ENCODE data around the gene CACNG3.
"Not testable (repeated sequence)": the region's sequence is repeated elsewhere in the genome, so short reads cannot be mapped to it uniquely, and the experiment has no call there.

Gene CACNG3

DNA sequence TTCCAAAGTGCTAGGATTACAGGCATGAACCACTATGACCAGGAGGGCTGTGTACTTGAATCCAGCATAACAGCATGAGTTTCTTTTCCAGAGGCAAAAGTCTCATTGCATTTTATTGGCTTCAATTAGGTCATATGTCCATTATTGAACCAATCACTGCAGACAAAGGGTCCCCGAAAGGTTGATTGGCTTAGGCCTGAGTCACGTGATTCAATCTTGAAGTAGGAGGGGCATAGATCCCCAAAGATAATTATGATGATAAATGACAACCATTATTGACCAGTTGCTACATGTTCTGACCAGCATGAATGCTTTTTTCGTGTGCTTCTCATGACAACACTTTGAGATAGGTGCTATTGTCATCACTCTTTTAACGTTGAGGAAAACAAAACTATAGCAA is 25.3 kb downstream of the CACNG3 start:
- no peak for DNase-seq

- no peak for DNase-seq
Measured at GRCh38 chr16:24282141-24282540, 26.0 kb downstream of the CACNG3 start.

DNA sequence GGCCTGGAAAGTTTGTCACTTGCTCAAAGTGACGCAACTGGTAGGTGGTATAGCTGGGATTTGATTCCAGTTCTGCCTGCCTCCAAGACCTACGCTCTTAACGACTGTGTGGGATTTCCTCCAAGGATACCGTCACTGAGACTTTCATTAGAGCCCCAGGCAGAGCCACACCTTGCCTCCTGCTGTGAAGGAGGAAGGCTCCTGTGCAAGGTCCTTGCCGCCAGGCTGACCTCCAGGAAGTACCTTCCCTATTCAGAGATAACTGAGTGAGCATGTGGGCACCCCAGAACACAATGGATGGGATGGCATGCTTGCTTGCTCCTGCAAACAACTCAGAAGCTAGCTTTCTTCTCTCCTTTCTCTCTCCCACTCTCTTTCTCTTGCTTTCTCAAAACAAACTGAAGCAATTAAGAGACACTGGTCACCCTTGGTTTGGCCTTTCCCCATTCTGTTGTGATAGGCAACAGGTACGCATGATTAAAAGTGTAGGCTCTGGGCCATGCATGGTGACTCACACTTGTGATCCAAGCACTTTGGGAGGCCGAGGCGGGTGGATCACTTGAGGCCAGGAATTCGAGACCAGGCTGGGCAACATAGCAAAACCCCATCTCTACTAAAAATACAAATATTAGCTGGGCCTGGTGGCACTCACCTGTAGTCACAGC is 30.7 kb downstream of the CACNG3 start:
- DNase-seq = no peak

DNA sequence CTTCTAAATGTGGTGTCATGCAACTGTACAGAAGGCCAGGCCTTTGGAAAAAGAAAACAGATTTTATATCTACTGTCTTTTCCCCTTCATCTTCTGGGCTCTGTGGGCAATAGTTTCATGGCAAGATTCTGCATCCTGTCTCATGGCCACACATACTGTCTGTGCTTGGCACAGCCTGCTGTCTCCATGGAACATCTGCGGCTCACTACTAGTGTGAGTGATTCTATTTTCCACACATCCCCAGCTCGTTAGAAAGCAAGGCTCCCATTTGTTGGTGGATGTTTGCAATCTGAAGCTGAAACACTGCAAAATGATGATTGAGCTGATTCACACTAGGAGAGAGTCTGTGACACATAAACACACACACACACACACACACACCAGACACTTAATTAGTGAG is 32.4 kb downstream of the CACNG3 start:
- DNase-seq = no peak

- DNase-seq = no peak
Measured at GRCh38 chr16:24289166-24289700, 33.1 kb downstream of the CACNG3 start.

DNA sequence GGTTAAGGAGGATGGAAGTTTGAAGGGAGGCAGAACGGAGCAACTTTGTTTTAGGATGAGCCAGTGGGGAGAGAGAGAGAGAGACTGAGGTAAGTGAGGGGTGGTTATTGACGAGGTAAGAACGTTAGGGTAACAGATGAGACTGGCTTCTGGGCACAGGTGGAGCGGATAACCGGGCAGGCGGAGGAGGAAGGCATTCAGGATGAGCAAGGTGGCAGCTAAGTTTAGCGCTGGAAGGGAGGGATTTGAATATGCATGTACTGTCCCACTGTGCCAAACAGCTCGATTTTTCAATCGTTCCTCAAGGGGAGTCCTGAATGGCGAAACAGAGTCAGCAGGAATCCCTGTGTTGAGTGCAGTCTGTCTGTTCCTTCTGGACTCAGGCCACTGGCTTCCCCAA is 35.8 kb downstream of the CACNG3 start:
- no peak for DNase-seq

DNA sequence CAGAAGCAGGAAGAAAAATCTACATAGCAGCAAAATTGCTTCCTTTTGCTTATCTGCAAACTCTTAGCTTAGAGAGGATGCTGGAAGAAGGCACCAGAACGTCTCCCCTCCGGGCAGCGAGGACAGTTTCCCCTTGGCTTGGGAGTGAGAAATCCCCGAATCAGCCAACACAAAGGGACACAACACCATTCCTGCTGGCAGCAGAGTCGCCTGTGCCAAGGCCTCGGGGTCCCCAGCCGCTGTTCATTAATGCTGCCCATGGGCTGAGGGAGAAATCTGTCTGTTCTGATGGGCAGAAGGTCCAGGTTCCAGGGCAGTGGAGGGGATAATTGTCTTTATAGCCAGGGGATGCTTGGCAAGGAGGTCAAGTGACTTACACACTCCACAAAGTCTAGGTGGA is 38.0 kb downstream of the CACNG3 start:
- no peak for DNase-seq

GRCh38 chr16:24297375-24297774 is 41.2 kb downstream of the CACNG3 start:
- no peak for DNase-seq

DNA sequence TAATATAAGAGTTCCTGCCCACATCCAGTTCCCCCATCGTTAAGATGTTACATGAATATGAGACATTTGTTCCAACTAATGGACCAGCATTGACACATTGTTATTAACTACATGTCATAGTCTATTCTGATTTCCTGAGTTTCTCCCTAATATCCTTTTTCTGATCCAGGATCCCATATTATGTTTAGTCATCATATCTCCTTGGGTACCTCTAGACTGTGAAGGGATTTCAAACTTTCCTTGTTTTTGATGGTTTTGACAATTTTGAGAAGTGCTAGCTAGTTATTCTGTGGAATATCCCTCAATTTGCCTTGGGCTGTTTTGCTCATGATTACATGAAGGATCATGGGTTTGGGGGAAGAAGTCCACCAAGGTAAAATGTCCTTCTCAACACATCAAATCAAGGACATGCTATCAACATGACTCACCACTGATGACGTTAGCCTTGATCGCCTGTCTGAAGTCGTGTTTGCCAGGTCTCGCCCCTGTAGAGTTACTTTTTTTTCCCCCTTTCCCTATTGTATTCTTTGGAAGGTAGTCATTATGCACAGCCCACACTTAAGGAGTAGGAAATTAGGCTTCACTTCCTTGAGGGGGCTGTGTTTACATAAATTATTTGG is 42.5 kb downstream of the CACNG3 start:
- DNase-seq = no peak

DNA sequence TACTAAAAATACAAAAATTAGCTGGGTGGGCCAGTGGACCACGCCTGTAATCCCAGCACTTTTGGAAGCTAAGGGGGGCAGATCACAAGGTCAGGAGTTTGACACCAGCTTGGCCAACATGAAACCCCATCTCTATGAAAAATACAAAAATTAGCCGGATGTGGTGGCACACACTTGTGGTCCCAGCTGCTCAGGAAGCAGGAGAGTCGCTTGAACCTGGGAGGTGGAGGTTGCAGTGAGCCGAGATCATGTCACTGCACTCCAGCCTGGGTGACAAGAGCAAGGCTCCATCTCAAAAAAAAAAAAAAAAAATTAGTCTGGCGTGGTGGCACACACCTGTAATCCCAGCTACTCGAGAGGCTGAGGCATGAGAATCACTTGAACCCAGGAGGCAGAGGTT is 44.6 kb downstream of the CACNG3 start:
- not testable (repeated sequence) for DNase-seq

DNA sequence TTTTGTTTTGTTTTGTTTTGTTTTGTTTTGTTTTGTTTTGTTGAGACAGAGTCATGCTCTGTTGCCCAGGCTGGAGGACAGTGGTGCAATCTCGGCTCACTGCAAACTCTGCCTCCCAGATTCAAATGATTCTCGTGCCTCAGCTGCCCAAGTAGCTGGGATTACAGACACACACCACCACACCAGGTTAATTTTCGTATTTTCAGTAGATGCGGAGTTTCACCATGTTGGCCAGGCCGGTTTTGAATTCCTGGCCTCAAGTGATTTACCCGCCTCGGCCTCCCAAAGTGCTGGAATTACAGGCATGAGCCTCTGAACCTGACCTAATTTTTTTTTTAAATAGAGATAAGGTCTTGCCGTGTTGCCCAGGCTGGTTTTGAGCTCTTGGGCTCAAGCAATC is 46.5 kb downstream of the CACNG3 start:
- no peak for DNase-seq

DNA sequence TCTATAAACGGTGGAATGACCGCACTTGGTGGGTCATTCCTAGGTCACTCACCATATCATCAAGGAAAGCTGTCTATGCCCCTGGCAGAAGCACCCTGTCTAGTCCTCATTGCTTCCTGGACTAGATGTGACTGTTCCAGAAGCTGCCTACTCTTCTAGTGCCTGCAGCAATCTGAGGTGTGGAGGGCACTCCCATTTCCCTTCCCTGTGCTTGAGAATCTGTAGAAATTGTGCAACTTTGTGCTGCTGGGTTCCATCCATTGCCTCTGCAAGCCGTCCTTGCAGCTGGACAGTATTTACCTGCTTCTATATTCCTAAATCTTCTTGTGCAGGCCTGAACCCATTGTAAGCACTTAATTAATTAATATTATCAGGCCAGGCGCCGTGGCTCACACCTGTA is 52.1 kb downstream of the CACNG3 start:
- no peak for DNase-seq

GRCh38 chr16:24309258-24310142 is 53.4 kb downstream of the CACNG3 start:
- DNase-seq = no peak

- DNase-seq = no peak
Measured at GRCh38 chr16:24315343-24315742, 59.2 kb downstream of the CACNG3 start.

DNA sequence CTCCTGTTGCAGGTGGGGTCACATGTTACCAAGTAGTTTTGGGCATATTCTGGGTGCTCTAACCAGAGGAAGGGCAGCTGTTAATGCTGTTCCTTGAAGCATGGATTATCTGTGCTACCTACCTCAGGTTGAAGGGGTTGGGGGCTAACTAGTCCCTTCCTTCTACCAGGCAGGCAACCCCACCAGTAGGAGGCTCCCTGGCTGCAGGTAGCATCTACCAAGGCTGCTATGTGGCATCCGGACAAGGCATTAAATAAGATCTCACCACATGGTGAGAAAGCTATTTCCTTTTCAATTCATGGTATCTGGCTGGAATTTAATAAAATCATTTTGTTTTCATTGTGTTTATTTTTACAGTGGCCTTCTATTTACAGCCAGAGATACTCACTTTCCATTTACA is 62.5 kb downstream of the CACNG3 start:
- DNase-seq = no peak

DNA sequence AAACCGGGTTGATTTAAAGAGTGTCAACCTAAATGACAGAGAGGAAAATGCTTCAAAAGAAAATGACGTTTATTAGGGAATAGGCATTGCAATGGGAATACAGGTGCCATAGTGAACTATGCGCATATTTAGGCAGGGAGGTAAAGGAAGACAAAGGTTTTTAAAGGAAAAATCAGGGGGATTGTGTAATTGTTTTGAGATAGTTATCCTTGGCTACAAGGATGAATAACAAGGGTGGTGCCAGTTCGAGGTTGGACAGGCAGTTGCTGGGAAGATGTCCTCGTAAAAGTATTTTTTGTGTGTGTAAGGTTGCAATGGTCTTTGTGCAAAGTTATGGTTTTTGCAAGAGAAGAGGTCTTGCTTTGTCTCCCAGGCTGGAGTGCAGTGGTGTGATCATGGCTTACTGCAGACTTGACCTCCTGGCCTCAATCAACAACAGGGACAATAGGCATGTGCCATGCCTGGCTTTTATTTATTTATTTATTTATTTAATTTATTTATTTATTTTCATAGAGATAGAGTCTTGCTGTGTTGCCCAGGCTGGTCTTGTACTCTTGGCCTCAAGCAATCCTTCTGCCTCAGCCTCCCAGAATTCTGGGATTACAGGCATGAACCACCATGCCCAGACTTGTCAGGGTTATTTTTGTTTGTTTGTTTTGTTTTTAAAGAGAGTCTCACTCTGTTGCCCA is 63.1 kb downstream of the CACNG3 start:
- DNase-seq = no peak

DNA sequence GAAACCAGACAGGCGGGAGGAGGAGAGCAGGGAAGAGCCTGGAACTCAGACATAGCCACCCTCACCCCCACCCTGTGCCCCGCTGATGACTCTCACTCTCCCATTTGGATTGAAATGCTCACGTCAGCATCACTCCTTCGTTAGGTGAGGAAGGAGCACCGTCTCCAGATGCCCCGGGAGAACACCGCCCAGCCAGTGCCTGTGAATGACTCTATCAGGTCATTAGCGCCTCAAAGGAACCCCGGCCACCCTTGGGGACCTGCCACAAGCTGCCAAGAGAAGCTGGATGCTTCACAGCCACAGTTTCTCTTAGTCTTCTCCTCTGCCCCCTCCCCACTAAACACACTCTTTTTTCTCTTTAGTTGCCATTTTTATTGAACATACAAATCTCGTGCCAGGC is 66.0 kb downstream of the CACNG3 start:
- DNase-seq = no peak

GRCh38 chr16:24324421-24324820 is 68.3 kb downstream of the CACNG3 start:
- no peak for DNase-seq

DNA sequence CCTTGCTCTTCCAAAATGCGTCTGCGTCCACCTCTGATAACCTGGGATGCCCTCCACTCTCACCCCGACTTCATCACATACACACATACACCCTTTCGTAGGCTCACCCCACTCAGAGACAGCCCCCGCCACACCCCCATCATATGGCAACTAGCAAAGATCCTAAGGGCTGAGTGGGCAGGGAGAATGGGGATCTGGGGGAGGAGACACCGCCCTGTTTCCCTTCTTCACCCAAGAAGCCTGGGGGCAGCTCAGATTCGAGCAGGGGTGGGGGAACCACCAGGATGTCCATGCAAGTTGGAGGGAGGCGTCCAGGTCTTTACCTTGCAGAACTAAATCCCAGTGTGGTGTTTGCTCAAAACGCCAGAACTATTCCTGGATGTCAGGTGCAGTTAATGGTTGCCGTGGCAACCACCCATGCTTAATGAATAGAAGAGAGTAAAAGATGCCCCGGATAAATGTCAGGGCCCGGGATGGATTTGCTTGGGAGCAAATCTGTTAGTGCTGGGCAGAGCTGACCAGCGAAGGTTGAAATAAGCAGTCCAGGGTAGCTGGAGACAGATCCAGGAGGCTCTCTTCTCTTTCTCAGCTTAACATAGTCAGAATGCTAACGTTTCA is 72.8 kb downstream of the CACNG3 start:
- no peak for DNase-seq

DNA sequence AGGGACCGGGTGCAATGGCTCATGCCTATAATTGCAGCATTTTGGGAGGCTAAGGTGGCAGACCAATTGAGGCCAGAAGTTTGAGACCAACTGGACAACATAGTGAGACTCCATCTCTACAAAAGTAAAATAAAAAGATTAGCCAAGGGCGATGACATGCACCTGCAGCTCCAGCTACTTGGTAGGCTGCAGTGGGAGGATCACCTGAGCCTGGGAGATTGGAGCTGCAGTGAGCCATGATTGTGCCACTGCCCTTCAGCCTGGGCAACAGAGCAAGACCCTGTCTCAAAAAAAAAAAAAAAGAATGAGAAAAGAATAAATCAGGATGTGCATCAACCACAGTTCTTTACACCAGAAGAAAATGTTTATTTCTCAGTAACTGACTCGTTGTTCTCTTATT is 76.0 kb downstream of the CACNG3 start:
- no peak for DNase-seq

- DNase-seq = no peak
Measured at GRCh38 chr16:24332582-24333090, 76.5 kb downstream of the CACNG3 start.

- DNase-seq = no peak
Measured at GRCh38 chr16:24336491-24336890, 80.4 kb downstream of the CACNG3 start.
